Caco-2 (cell line): ENCODE measurements around the gene NBAS. TPM values are rescaled to one million over a fixed set of nuclear protein-coding genes. Genes with fewer than 3 reads are reported as not detected.

Experiments
- BruUV-seq: library from RNA; stranded (reverse); fragments of 400-500 nt; replicated peaks from 2 replicates; lab custom pipeline; 2021; lab: Mats Ljungman, UMichigan
- CTCF ChIA-PET: fragments of 300-600 bp; sonication (Branson Sonifier 250); formaldehyde crosslinking; loops from one replicate; lab custom pipeline; 2022; ENCODE audit warnings: antibody characterized with exemption; lab: Charles Lee
- POLR2A ChIA-PET: fragments of 300-600 bp; sonication (Branson Sonifier 250); formaldehyde crosslinking; loops from one replicate; lab custom pipeline; 2022; ENCODE audit warnings: antibody characterized with exemption; lab: Charles Lee
- DNase-seq, 2 experiments: peaks; one replicate each; pipeline versions ENCODE4 v3.0.0 to v3.0.0-alpha.2; 2020 to 2022
- H3K27me3 ChIP-seq: replicated peaks from 2 replicates; pipeline ENCODE4 v1.6.0; 2011; ENCODE audit warnings: low read length; ENCODE audit not compliant: control insufficient read depth, insufficient read depth
- H3K36me3 ChIP-seq: 2 replicates; pipeline ENCODE4 v1.5.1; 2011; ENCODE audit warnings: low read length; ENCODE audit not compliant: control insufficient read depth, insufficient read depth
- H3K4me1 ChIP-seq: fragments of 250-450 bp; sonication (Bioruptor Pico); 2 replicates; pipeline ENCODE4 v1.5.1; 2020; ENCODE audit warnings: mild to moderate bottlenecking
- H3K4me3 ChIP-seq: 2 replicates; pipeline ENCODE4 v1.5.1; 2011; ENCODE audit warnings: low read depth, mild to moderate bottlenecking, control low read depth, low read length
- H3K9me3 ChIP-seq: fragments of 250-450 bp; sonication (Bioruptor Pico); 2 replicates; pipeline ENCODE4 v1.5.1; 2020; ENCODE audit warnings: mild to moderate bottlenecking, moderate library complexity
- H3K27ac Mint-ChIP-seq: one replicate; pipeline ENCODE4 v1.8.0; 2022; ENCODE audit warnings: mixed read lengths; ENCODE audit not compliant: unreplicated experiment
- H3K27me3 Mint-ChIP-seq: one replicate; pipeline ENCODE4 v1.8.0; 2022; ENCODE audit warnings: mixed read lengths; ENCODE audit not compliant: insufficient read depth, unreplicated experiment
- H3K36me3 Mint-ChIP-seq: one replicate; pipeline ENCODE4 v1.8.0; 2022; ENCODE audit warnings: mild to moderate bottlenecking, mixed read lengths; ENCODE audit not compliant: insufficient read depth, unreplicated experiment
- H3K4me1 Mint-ChIP-seq: one replicate; pipeline ENCODE4 v1.8.0; 2022; ENCODE audit warnings: low read depth, mixed read lengths; ENCODE audit not compliant: unreplicated experiment
- H3K4me3 Mint-ChIP-seq: one replicate; pipeline ENCODE4 v1.8.0; 2022; ENCODE audit warnings: mild to moderate bottlenecking, moderate library complexity, mixed read lengths; ENCODE audit not compliant: unreplicated experiment
- H3K9me3 Mint-ChIP-seq: one replicate; pipeline ENCODE4 v1.8.0; 2022; ENCODE audit warnings: mixed read lengths; ENCODE audit not compliant: unreplicated experiment
- intact Hi-C: fragments of 100-400 bp; cut with micrococcal nuclease; formaldehyde crosslinking; loops from one replicate; pipeline ENCODE4 v1.10.0; 2022; ENCODE audit not compliant: unreplicated experiment
- total RNA-seq: library from RNA; stranded (reverse); gene quantifications from 2 replicates; pipeline ENCODE4 v1.2.3, GENCODE V29; 2022
- TF ChIP-seq, protein P1 (sequence below), 2 experiments: fragments of 200-600 bp in 1 of 2; IDR thresholded peaks; 1 replicate in 1 of 2; 2 replicates in 1 of 2; pipeline versions ENCODE4 v1.5.1 to v1.8.0; 2011 to 2022; ENCODE audit warnings: antibody characterized with exemption in 1 of 2, control low read depth in 1 of 2, inconsistent platforms in 1 of 2, low read depth in 1 of 2, low read length in 1 of 2, mild to moderate bottlenecking in 1 of 2, moderate library complexity in 1 of 2; ENCODE audit not compliant: insufficient read depth in 1 of 2, severe bottlenecking in 1 of 2, unreplicated experiment in 1 of 2

Gene NBAS
- total RNA-seq, 1 experiment from 2014 or later = 31.1 TPM

DNA sequence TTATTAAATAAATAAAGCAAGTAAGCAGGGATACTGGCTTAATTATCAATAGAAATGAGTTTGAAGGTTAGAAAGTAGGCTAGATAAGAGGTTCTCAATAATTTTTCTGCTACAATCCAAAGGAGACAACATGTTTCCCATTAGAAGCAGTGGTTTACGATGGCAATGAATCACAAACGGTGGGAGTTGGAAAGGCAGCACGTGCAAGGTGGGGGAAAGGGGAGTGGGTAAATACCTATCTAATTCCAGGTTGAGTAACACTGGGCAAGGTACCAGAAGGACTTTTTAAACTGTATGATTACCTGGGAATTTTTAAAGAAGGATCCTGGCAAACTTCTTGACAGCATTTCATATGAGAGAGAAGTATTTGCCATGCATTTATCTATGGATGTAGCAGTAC is 289.9 kb downstream of the NBAS start:
- intact Hi-C loops = no loop called here
- no peak overlapping the region for H3K4me3 ChIP-seq
- TF ChIP-seq, protein P1, sequence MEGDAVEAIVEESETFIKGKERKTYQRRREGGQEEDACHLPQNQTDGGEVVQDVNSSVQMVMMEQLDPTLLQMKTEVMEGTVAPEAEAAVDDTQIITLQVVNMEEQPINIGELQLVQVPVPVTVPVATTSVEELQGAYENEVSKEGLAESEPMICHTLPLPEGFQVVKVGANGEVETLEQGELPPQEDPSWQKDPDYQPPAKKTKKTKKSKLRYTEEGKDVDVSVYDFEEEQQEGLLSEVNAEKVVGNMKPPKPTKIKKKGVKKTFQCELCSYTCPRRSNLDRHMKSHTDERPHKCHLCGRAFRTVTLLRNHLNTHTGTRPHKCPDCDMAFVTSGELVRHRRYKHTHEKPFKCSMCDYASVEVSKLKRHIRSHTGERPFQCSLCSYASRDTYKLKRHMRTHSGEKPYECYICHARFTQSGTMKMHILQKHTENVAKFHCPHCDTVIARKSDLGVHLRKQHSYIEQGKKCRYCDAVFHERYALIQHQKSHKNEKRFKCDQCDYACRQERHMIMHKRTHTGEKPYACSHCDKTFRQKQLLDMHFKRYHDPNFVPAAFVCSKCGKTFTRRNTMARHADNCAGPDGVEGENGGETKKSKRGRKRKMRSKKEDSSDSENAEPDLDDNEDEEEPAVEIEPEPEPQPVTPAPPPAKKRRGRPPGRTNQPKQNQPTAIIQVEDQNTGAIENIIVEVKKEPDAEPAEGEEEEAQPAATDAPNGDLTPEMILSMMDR (IDR thresholded peaks at IDR 0.05; ENCODE audit: insufficient read depth in 1 of 2, low read depth in 1 of 2, low read length in 1 of 2, severe bottlenecking in 1 of 2, unreplicated experiment in 1 of 2) = no peak
- no peak for DNase-seq
- POLR2A ChIA-PET = no interaction called here
- H3K27me3 Mint-ChIP-seq = no peaks in the 10 kb centered on the region
- peaks cover 7% of the 10 kb centered on the region for H3K36me3 Mint-ChIP-seq
- H3K4me1 ChIP-seq = peaks cover 6% of the 10 kb centered on the region; the same call in 1 of the 2 replicates
- peaks cover 6% of the 10 kb centered on the region for H3K4me1 Mint-ChIP-seq
- no peaks in the 10 kb centered on the region for H3K36me3 ChIP-seq
- no peaks in the 10 kb centered on the region for H3K27me3 ChIP-seq
- BruUV-seq = no TSS peak
- H3K9me3 ChIP-seq = no peaks in the 10 kb centered on the region
- H3K9me3 Mint-ChIP-seq = no peaks in the 10 kb centered on the region
- H3K27ac Mint-ChIP-seq = no peak overlapping the region
- CTCF ChIA-PET = no interaction called here
- no peak overlapping the region for H3K4me3 Mint-ChIP-seq

- no TSS peak for BruUV-seq
- H3K27ac Mint-ChIP-seq = no peak overlapping the region
Measured at GRCh38 chr2:15269043-15269442, 292.1 kb downstream of the NBAS start.

DNA sequence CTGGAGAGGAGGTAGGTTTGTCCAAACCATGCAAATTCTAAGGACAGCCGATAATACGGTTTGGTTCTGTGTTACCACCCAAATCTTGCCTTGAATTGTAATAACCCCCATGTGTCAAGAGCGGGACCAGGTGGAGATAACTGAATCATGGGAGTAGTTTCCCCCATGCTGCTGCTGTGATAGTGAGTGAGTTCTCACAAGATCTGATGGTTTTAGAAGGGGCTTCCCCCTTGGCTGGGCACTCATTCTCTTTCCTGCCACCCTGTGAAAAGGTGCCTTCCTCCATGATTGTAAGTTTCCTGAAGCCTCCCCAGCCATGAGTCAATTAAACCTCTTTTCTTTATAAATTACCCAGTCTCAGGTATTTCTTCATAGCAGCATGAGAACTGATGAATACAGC is 295.2 kb downstream of the NBAS start:
- Histone ChIP-seq H3K36me3 (no peaks in the 10 kb centered on the region), H3K9me3 (no peaks in the 10 kb centered on the region), H3K4me1 (no peaks in the 10 kb centered on the region), H3K27me3 (no peaks in the 10 kb centered on the region), H3K4me3 (no peak overlapping the region)
- ChIA-PET CTCF (no interaction called here), POLR2A (no interaction called here)
- DNase-seq = no peak
- Mint-ChIP-seq H3K36me3 (peaks cover 6% of the 10 kb centered on the region), H3K9me3 (no peaks in the 10 kb centered on the region), H3K27me3 (no peaks in the 10 kb centered on the region), H3K4me1 (no peaks in the 10 kb centered on the region), H3K4me3 (no peak overlapping the region), H3K27ac (no peak overlapping the region)
- no TSS peak for BruUV-seq
- TF ChIP-seq, protein P1 (IDR thresholded peaks at IDR 0.05; ENCODE audit: insufficient read depth in 1 of 2, low read depth in 1 of 2, low read length in 1 of 2, severe bottlenecking in 1 of 2, unreplicated experiment in 1 of 2) = no peak
- intact Hi-C loops = no loop called here

More at GRCh38 chr2:15269043-15269442, 292.1 kb downstream of the NBAS start:
- 0 out of 2 replicates have a peak, but pooled peaks cover 6% of the 10 kb centered on the region for H3K4me1 ChIP-seq
- Mint-ChIP-seq H3K27me3 (no peaks in the 10 kb centered on the region), H3K4me3 (no peak overlapping the region), H3K36me3 (peaks cover 7% of the 10 kb centered on the region), H3K4me1 (peaks cover 6% of the 10 kb centered on the region), H3K9me3 (no peaks in the 10 kb centered on the region)
- H3K36me3 ChIP-seq = no peaks in the 10 kb centered on the region
- DNase-seq = no peak
- POLR2A ChIA-PET = no interaction called here
- intact Hi-C loops = no loop called here
- no peak overlapping the region for H3K4me3 ChIP-seq
- CTCF ChIA-PET = no interaction called here
- no peaks in the 10 kb centered on the region for H3K27me3 ChIP-seq
- no peaks in the 10 kb centered on the region for H3K9me3 ChIP-seq
- TF ChIP-seq, protein P1 (IDR thresholded peaks at IDR 0.05; ENCODE audit: insufficient read depth in 1 of 2, low read depth in 1 of 2, low read length in 1 of 2, severe bottlenecking in 1 of 2, unreplicated experiment in 1 of 2) = no peak
